Keratinocyte (primary cell): Measurements from ENCODE around the gene DOCK11. TPM values are rescaled to one million over a fixed set of nuclear protein-coding genes. Genes with fewer than 3 reads are reported as not detected.

Experiments used
- DNase-seq: peaks from one replicate; pipeline ENCODE4 v3.0.0-alpha.2; 2011; ENCODE audit warnings: low read depth, missing footprints, low spot score
- FAIRE-seq: peaks from 2 replicates; lab custom pipeline; 2011; peaks lifted over from hg19 to GRCh38; lab: Jason Lieb, UNC
- H2AFZ ChIP-seq: 2 replicates; pipeline ENCODE4 v1.6.0; 2012; ENCODE audit warnings: low read length, control low read depth, inconsistent platforms; ENCODE audit not compliant: control insufficient read depth
- H3K27ac ChIP-seq: 2 replicates; pipeline ENCODE4 v1.5.1; 2011; ENCODE audit warnings: low read length; ENCODE audit not compliant: control insufficient read depth, insufficient read depth
- H3K27me3 ChIP-seq: 3 replicates; pipeline ENCODE4 v1.6.0; 2011; ENCODE audit warnings: low read length; ENCODE audit not compliant: control insufficient read depth, insufficient read depth; ENCODE audit errors: extremely low read depth
- H3K36me3 ChIP-seq, 2 experiments: 2 replicates in 1 of 2; 3 replicates in 1 of 2; pipeline ENCODE4 v1.5.1; 2011; ENCODE audit warnings: low read length in 2 of 2, mild to moderate bottlenecking in 1 of 2; ENCODE audit not compliant: control insufficient read depth in 2 of 2, insufficient read depth in 2 of 2; ENCODE audit errors: extremely low read depth in 1 of 2
- H3K4me1 ChIP-seq: 3 replicates; pipeline ENCODE4 v1.5.1; 2011; ENCODE audit warnings: low read length; ENCODE audit not compliant: control insufficient read depth, insufficient read depth; ENCODE audit errors: extremely low read depth
- H3K4me2 ChIP-seq: 3 replicates; pipeline ENCODE4 v1.6.0; 2011; ENCODE audit warnings: low read depth, low read length; ENCODE audit not compliant: control insufficient read depth, insufficient read depth; ENCODE audit errors: extremely low read depth
- H3K4me3 ChIP-seq, 3 experiments: fragments of 200-600 bp in 1 of 3; sonication (generic) in 1 of 3; 2 replicates in 2 of 3; 3 replicates in 1 of 3; pipeline ENCODE4 v1.5.1; 2011 to 2016; ENCODE audit warnings: low read length in 3 of 3, mild to moderate bottlenecking in 3 of 3, control low read depth in 2 of 3, inconsistent platforms in 1 of 3, low read depth in 1 of 3, mixed read lengths in 1 of 3, mixed run types in 1 of 3, moderate library complexity in 1 of 3; ENCODE audit not compliant: control insufficient read depth in 2 of 3, insufficient read depth in 2 of 3; ENCODE audit errors: extremely low read depth in 1 of 3
- H3K79me2 ChIP-seq: 2 replicates; pipeline ENCODE4 v1.6.0; 2012; ENCODE audit warnings: low read length; ENCODE audit not compliant: control insufficient read depth, insufficient read depth
- H3K9ac ChIP-seq: 3 replicates; pipeline ENCODE4 v1.6.0; 2011; ENCODE audit warnings: low read length; ENCODE audit not compliant: control insufficient read depth, insufficient read depth; ENCODE audit errors: extremely low read depth
- H3K9me1 ChIP-seq: 3 replicates; pipeline ENCODE4 v1.6.0; 2011; ENCODE audit warnings: low read length; ENCODE audit not compliant: control insufficient read depth, insufficient read depth; ENCODE audit errors: extremely low read depth
- H3K9me3 ChIP-seq: 2 replicates; pipeline ENCODE4 v1.5.1; 2012; ENCODE audit warnings: low read depth, low read length; ENCODE audit not compliant: control insufficient read depth
- H4K20me1 ChIP-seq: 3 replicates; pipeline ENCODE4 v1.6.0; 2011; ENCODE audit warnings: low read length; ENCODE audit not compliant: control insufficient read depth, insufficient read depth; ENCODE audit errors: extremely low read depth
- EZH2 ChIP-seq: IDR thresholded peaks from one replicate; pipeline ENCODE4 v1.6.1; 2012; ENCODE audit warnings: inconsistent platforms, mild to moderate bottlenecking, low read length, moderate library complexity
- dilution Hi-C: fragments of 300-500 bp; cut with MboI; formaldehyde crosslinking; loops from one replicate; pipeline ENCODE4 v1.7.0; 2020; ENCODE audit warnings: low sequenced_read_pairs; ENCODE audit not compliant: extremely low pct_ligation_motif_present
- polyA plus RNA-seq, 5 experiments: library from polyadenylated mRNA; depleted of rRNA in 3 of 5; stranded (reverse) in 3 of 5; stranded (forward) in 1 of 5; unstranded in 1 of 5; fragments of >200 nt; gene quantifications; 1 replicate in 1 of 5; 2 replicates in 3 of 5; 3 replicates in 1 of 5; pipeline versions ENCODE4 v1.2.1 to v1.2.3, GENCODE V29; 2011 to 2012; ENCODE audit warnings: missing spikeins in 2 of 5, low read depth in 1 of 5, low replicate concordance in 1 of 5
- TF ChIP-seq, protein P1 (sequence below), 3 experiments: IDR thresholded peaks in 1 of 3; conservative IDR thresholded peaks in 1 of 3; optimal IDR thresholded peaks in 1 of 3; 2 replicates in 2 of 3; 3 replicates in 1 of 3; pipeline versions ENCODE3 to v1.5.1; 2011; ENCODE audit warnings: low read length in 3 of 3, mild to moderate bottlenecking in 3 of 3, moderate library complexity in 2 of 3, control low read depth in 1 of 3, inconsistent platforms in 1 of 3; ENCODE audit not compliant: insufficient read depth in 2 of 3; ENCODE audit errors: extremely low read depth in 1 of 3

Gene DOCK11
- polyA plus RNA-seq, 1 donor (not counting 4 experiments of a cell fraction or from before 2014, with no cell fraction given): 4.6 TPM

DNA sequence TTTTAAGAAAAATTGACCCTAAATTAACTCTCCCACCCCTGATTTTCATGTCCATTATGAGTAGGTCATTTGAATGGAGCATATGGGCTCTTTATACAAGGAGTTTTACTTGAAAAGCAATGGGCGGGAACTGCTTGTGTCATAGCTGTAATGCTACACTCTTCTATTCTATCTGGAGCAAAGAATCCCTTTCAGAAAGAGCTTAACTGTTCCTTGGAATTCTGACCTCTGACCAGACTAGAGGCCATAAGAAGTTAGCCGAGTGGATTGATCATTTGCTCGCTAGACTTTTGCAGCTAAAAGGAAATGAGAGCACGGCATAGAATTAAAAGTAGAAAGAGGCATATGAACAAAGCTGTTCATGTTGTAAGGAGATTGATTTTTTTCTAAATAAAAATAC is 79.1 kb downstream of the DOCK11 start:
- H3K27ac ChIP-seq: no peak overlapping the region
- no peak overlapping the region for H3K4me3 ChIP-seq
- H3K36me3 ChIP-seq: no peaks in the 10 kb centered on the region
- H3K9me3 ChIP-seq: no peaks in the 10 kb centered on the region
- TF ChIP-seq, protein P1, sequence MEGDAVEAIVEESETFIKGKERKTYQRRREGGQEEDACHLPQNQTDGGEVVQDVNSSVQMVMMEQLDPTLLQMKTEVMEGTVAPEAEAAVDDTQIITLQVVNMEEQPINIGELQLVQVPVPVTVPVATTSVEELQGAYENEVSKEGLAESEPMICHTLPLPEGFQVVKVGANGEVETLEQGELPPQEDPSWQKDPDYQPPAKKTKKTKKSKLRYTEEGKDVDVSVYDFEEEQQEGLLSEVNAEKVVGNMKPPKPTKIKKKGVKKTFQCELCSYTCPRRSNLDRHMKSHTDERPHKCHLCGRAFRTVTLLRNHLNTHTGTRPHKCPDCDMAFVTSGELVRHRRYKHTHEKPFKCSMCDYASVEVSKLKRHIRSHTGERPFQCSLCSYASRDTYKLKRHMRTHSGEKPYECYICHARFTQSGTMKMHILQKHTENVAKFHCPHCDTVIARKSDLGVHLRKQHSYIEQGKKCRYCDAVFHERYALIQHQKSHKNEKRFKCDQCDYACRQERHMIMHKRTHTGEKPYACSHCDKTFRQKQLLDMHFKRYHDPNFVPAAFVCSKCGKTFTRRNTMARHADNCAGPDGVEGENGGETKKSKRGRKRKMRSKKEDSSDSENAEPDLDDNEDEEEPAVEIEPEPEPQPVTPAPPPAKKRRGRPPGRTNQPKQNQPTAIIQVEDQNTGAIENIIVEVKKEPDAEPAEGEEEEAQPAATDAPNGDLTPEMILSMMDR (optimal IDR thresholded peaks at IDR 0.05 in 1 of 3, IDR thresholded peaks at IDR 0.05 in 1 of 3, conservative IDR thresholded peaks at IDR 0.05 in 1 of 3; ENCODE audit: extremely low read depth in 1 of 3, insufficient read depth in 2 of 3, low read length in 3 of 3): no peak
- TF ChIP-seq EZH2: no peak
- H4K20me1 ChIP-seq: no peaks in the 10 kb centered on the region
- no peak overlapping the region for H3K4me2 ChIP-seq
- no peak overlapping the region for H3K9ac ChIP-seq
- no peaks in the 10 kb centered on the region for H3K4me1 ChIP-seq
- dilution Hi-C loops: no loop called here
- no peaks in the 10 kb centered on the region for H3K9me1 ChIP-seq
- H3K27me3 ChIP-seq: no peaks in the 10 kb centered on the region
- H3K79me2 ChIP-seq: no peaks in the 10 kb centered on the region
- FAIRE-seq: no peak
- DNase-seq: no peak
- no peak overlapping the region for H2AFZ ChIP-seq

DNA sequence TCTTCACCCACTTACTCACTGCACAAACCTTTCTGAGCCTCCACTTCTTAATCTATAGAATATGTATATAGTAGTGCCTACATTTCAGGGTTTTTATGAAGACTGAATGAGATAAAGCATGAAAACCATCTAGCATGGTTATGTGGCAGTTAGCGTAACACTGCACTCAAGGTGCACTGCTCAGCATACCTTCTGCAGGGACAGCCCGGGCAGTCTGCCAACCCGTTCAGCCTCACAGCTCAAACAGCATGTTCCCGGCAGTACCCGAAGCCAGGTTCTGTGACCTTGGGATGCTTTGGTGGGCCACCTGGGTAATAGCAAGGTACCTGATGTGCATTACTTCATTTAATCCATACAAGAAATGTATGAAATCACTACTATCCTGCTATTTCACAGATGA is 81.4 kb downstream of the DOCK11 start:
- Histone ChIP-seq H2AFZ (no peak overlapping the region), H3K4me1 (no peaks in the 10 kb centered on the region), H4K20me1 (no peaks in the 10 kb centered on the region), H3K79me2 (no peaks in the 10 kb centered on the region), H3K9ac (no peak overlapping the region), H3K27me3 (no peaks in the 10 kb centered on the region), H3K4me2 (no peak overlapping the region), H3K4me3 (no peak overlapping the region), H3K9me1 (no peaks in the 10 kb centered on the region), H3K27ac (no peak overlapping the region), H3K9me3 (no peaks in the 10 kb centered on the region), H3K36me3 (no peaks in the 10 kb centered on the region)
- no peak for DNase-seq
- dilution Hi-C loops: no loop called here
- FAIRE-seq: no peak
- TF ChIP-seq, protein P1 (optimal IDR thresholded peaks at IDR 0.05 in 1 of 3, IDR thresholded peaks at IDR 0.05 in 1 of 3, conservative IDR thresholded peaks at IDR 0.05 in 1 of 3; ENCODE audit: extremely low read depth in 1 of 3, insufficient read depth in 2 of 3, low read length in 3 of 3): no peak
- no peak for TF ChIP-seq EZH2
